RWPE2 (cell line): Measurements from ENCODE around the gene NGEF.
A peak's percentile ranks its signal among the peaks of the same experiment; 100 is the strongest.
"Not testable (repeated sequence)": the region's sequence is repeated elsewhere in the genome, so short reads cannot be mapped to it uniquely, and the experiment has no call there.

ENCODE experiments used
- ATAC-seq: fragments of 200-7000 bp; cut with Tn5 transposase; 3 replicates; pipeline ENCODE4 v1.9.1; 2021; ENCODE audit warnings: low read depth
- DNase-seq: peaks from one replicate; pipeline ENCODE4 v3.0.0-alpha.2; 2020; ENCODE audit warnings: low spot score
- H3K27ac ChIP-seq: fragments of 450-650 bp; 2 replicates; pipeline ENCODE4 v1.5.1; 2017; ENCODE audit warnings: mild to moderate bottlenecking; ENCODE audit not compliant: poor library complexity, severe bottlenecking
- H3K27me3 ChIP-seq: fragments of 250-450 bp; sonication (Bioruptor Pico); 2 replicates; pipeline ENCODE4 v1.5.1; 2021; ENCODE audit warnings: mild to moderate bottlenecking, moderate library complexity; ENCODE audit not compliant: insufficient read depth, poor library complexity, severe bottlenecking
- H3K36me3 ChIP-seq: fragments of 250-450 bp; sonication (Bioruptor Pico); 2 replicates; pipeline ENCODE4 v1.5.1; 2020; ENCODE audit warnings: low read depth, mild to moderate bottlenecking, moderate library complexity
- H3K4me1 ChIP-seq: fragments of 250-450 bp; sonication (Bioruptor Pico); 2 replicates; pipeline ENCODE4 v1.5.1; 2021; ENCODE audit warnings: mild to moderate bottlenecking, moderate library complexity; ENCODE audit not compliant: insufficient read depth, poor library complexity, severe bottlenecking
- H3K4me3 ChIP-seq: fragments of 250-450 bp; sonication (Bioruptor Pico); 2 replicates; pipeline ENCODE4 v1.5.1; 2021; ENCODE audit warnings: mild to moderate bottlenecking, moderate library complexity; ENCODE audit not compliant: severe bottlenecking
- H3K9me3 ChIP-seq: fragments of 250-450 bp; sonication (Bioruptor Pico); 2 replicates; pipeline ENCODE4 v1.5.1; 2021; ENCODE audit warnings: mild to moderate bottlenecking, moderate library complexity; ENCODE audit not compliant: severe bottlenecking
- TF ChIP-seq, protein P1 (sequence below): fragments of 450-650 bp; IDR thresholded peaks from one replicate; pipeline ENCODE4 v1.5.1; 2017; ENCODE audit warnings: mild to moderate bottlenecking, moderate library complexity; ENCODE audit not compliant: poor library complexity, severe bottlenecking

NGEF gene

DNA sequence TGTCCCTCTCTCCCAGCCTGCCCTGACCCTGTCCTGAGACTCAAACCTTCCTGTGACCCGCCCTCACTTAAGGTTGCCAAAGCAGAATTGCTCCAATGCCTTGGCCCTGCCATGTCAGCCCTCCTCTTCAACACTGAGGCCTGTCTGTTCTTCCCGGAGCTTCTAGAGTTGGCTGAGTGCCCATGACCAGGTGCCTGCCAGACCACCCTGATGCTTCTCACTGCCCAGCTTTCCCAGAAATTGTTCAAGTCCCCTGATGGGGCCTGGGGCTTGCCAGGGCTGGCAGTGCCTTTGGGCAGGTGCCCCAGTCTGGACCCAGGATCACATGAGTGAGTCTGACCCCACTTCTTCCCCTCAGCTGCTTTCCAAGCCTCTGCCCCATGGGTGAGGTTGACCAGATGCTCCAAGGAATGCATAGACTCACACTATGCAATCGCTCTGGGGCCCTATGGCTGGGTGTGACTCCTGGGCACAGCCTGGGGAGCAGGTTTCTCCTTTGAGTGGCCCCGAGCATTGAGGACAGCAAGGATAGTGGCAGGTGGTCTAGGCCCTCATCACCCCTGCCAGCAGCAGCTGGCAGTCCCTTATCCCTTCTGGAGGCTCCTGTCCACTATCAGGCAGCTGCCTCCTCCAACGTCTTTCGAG lies 44.0 kb upstream of the NGEF start:
- DNase-seq (no peak), ATAC-seq (0 out of 3 replicates have a peak, but pooled peaks have one; percentile 8)
- H3K27ac ChIP-seq, result no peak overlapping the region
- H3K9me3 ChIP-seq, result no peaks in the 10 kb centered on the region
- no peaks in the 10 kb centered on the region for H3K36me3 ChIP-seq
- H3K4me3 ChIP-seq, result no peak overlapping the region
- no peaks in the 10 kb centered on the region for H3K27me3 ChIP-seq
- peaks cover 3% of the 10 kb centered on the region for H3K4me1 ChIP-seq
- TF ChIP-seq, protein P1, sequence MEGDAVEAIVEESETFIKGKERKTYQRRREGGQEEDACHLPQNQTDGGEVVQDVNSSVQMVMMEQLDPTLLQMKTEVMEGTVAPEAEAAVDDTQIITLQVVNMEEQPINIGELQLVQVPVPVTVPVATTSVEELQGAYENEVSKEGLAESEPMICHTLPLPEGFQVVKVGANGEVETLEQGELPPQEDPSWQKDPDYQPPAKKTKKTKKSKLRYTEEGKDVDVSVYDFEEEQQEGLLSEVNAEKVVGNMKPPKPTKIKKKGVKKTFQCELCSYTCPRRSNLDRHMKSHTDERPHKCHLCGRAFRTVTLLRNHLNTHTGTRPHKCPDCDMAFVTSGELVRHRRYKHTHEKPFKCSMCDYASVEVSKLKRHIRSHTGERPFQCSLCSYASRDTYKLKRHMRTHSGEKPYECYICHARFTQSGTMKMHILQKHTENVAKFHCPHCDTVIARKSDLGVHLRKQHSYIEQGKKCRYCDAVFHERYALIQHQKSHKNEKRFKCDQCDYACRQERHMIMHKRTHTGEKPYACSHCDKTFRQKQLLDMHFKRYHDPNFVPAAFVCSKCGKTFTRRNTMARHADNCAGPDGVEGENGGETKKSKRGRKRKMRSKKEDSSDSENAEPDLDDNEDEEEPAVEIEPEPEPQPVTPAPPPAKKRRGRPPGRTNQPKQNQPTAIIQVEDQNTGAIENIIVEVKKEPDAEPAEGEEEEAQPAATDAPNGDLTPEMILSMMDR, result no peak

DNA sequence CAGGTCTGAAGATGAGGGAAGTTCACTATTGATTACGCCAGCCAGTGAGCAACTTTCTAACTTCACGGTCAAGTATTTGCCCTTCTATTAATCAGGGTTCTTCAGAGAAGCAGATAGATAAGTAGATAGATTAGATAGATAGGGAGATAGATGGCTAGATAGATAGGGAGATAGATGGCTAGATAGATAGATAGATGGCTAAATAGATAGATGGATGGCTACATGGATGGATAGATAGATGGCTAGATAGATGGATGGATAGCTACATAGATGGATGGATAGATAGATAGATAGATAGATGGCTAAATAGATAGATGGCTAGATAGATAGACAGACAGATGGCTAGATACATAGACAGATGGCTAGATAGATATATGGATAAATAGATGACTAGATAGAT lies 42.3 kb upstream of the NGEF start:
- Histone ChIP-seq H3K4me1 (peaks cover 9% of the 10 kb centered on the region), H3K27ac (no peak overlapping the region), H3K4me3 (no peak overlapping the region), H3K36me3 (no peaks in the 10 kb centered on the region), H3K9me3 (no peaks in the 10 kb centered on the region), H3K27me3 (no peaks in the 10 kb centered on the region)
- ATAC-seq (no peak), DNase-seq (no peak)
- TF ChIP-seq, protein P1, result no peak

DNA sequence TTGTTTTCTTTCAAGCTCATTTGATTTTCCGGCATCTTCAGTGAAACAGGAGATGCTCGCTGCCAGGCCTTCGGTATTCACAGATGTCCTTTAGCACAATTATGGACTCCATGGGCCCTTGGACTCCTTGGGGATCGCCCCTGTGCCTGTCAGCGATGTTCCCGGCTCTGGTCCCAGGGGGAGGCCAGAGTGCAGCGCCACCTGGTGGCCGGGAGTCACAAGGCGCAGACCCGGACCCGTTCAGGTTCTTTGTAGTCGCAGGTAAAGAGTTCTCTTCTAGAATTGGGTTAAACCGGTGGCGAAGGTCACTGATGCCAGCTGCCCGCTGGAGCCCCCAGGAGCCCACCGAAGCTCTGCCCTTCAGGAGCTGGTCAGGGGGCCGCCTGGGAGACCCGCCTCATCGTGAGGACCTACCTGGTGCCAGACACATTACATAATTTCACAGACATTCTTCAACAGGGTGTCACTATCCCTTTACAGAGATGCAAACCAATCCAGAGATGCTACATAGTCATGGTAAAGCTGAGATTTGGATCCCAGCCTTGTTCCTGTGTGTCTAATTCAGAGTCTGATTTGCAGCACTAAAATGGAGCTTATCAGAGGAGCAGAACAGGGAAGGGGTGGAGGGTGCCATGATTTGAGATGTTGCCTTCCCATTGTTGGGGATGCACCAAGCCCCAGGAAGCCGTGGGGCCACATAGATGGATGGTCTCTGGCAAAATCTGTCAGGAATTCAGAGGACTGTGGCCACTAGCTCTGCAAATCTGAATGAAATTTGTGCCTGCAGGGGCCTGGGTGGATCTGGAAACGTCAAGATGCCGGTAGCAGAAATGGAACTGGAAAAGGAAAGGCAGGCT lies 41.1 kb upstream of the NGEF start:
- peaks cover 9% of the 10 kb centered on the region for H3K4me1 ChIP-seq
- no peaks in the 10 kb centered on the region for H3K27me3 ChIP-seq
- no peak overlapping the region for H3K4me3 ChIP-seq
- H3K27ac ChIP-seq, result no peak overlapping the region
- TF ChIP-seq, protein P1, result peak; percentile 96
- H3K36me3 ChIP-seq, result no peaks in the 10 kb centered on the region
- H3K9me3 ChIP-seq, result no peaks in the 10 kb centered on the region
- DNase-seq (no peak), ATAC-seq (0 out of 3 replicates have a peak, but pooled peaks have one; percentile 34)

GRCh38 chr2:233052517-233052916 lies 39.5 kb upstream of the NGEF start:
- H3K4me1 ChIP-seq, ATAC-seq, H3K27me3 ChIP-seq, H3K9me3 ChIP-seq, DNase-seq, H3K4me3 ChIP-seq, H3K36me3 ChIP-seq: not testable (repeated sequence)
- peak overlapping the region; percentile 41 for H3K27ac ChIP-seq

- peaks cover 9% of the 10 kb centered on the region for H3K4me1 ChIP-seq
- no peaks in the 10 kb centered on the region for H3K27me3 ChIP-seq
- DNase-seq, result no peak
- H3K4me3 ChIP-seq, result no peak overlapping the region
- peak overlapping the region; percentile 41 for H3K27ac ChIP-seq
- H3K36me3 ChIP-seq, result no peaks in the 10 kb centered on the region
- ATAC-seq, result peak; percentile 80
- TF ChIP-seq, protein P1, result no peak
- no peaks in the 10 kb centered on the region for H3K9me3 ChIP-seq
These were observed 38.4 kb upstream of the NGEF start for GRCh38 chr2:233051241-233052149.
